HL-60/S4 (cell line): ENCODE results near the gene BST1.
"Not testable (repeated sequence)": the region's sequence is repeated elsewhere in the genome, so short reads cannot be mapped to it uniquely, and the experiment has no call there.

Experiments
- in situ Hi-C: fragments of 300-500 bp; cut with MboI; formaldehyde crosslinking; loops from 2 replicates; pipeline ENCODE4 v1.14.3; 2022; ENCODE audit warnings: low sequenced_read_pairs

Gene BST1

DNA sequence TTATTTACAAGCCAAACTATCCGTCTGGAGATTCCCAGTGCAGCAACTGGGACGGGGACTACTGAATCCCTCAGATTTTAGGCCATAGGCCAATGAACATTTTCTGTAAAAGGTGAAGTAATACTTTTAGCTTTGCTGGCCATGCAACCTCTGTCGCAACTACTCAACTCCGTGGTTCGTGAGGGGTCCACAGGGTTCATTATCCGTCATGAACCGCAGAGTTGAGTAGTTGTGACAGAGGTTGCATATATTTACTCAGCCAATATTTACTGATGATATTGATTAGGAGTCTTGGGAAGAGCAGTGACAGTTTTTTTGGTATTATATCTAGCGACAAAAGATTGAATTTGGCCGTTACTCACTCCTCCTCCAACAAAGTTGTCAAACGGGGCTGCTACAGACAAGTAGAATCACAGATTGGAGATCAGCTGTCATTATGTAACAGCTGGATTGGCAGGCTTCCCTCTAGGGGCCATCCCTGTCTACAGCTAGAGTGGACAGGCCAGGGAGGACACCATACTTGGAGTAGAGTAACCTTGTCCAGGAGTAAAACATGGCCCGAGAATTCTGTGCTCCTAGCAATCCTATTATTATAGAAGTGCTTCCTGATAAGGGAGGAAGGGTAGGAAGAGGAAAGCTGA, 38.0 kb downstream of the BST1 start:
- in situ Hi-C loops: no loop called here

DNA sequence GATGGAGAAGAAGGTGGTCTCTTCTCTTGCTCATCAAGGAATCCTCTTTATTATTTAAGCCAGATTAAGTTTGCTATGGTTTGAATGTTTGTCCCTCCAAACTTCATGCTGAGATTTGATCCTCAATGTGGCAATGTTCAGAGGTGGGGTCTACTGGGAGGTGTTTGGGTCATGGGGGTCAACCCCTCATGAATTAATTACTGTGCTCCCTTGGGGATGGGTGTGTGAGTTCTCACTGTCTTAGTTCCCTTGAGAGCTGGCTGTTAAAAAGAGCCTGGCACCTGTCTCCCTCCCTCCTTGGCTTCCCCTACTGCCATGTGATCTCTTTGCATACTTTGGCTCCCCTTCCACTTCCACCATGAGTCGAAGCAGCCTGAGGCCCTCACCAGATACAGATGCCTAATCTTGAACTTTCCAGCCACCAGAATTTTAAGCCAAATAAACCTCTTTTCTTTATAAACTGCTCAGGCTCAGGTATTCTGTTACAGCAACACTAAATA, 39.3 kb downstream of the BST1 start:
- in situ Hi-C loops: no loop called here

DNA sequence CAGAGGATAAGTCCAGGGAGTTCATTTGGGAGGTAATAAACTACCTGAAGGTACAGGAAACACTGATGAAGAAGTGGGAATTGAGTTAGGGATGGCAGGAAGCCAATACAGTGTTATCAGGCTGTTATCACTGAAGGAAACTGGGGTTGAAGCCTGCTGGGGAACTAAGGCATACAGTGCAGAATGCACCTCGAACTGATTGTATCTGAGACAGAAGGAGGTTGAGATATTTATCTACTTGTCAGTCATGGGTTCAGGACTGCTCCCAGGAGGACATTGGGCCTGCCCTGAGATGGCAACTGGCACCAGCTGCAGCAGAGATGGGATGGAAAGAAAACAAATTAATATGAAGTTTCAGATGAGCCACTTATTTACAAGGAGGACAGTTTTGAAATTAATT, 39.8 kb downstream of the BST1 start:
- in situ Hi-C loops: no loop called here

DNA sequence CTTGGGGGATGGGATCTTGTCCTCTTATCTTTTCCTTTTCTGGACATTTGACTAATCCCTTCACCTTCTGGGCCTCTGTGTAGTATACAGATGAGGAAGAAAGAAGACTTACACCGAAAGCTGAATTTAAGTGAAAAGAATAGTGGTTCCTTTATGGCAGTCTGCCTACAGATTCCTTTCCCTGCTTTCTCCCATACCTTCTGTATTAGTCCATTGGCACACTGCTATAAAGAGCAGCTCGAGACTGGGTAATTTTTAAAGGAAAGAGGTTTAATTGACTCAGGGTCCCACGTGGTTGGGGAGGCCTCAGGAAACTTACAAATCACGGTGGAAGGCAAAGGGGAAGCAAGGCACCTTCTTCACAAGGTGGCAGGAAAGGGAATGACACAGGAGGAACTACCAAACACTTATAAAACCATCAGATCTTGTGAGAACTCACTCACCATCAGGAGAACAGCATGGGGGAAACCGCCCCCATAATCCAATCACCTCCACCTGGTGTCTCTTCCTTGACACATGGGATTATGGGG, 41.2 kb downstream of the BST1 start:
- in situ Hi-C loops: no loop called here

DNA sequence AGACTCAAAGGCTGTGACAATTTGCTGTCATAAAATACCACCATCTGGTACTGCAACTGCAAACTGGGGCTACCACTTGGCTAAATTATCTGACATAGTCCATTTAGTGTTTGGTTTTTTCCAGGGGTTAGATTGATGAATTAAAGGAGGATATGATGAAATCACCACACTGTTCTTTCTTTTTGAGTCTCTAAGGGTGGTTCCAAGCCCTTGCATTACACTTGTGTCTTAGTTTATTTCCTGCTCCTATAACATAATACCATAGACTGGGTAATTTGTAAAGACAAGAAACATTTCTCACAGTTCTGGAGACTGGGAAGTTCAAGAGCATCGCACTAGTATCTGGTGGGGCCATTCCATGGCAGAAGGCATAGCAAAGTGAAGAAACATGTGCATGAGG, 43.2 kb downstream of the BST1 start:
- in situ Hi-C loops: no loop called here

DNA sequence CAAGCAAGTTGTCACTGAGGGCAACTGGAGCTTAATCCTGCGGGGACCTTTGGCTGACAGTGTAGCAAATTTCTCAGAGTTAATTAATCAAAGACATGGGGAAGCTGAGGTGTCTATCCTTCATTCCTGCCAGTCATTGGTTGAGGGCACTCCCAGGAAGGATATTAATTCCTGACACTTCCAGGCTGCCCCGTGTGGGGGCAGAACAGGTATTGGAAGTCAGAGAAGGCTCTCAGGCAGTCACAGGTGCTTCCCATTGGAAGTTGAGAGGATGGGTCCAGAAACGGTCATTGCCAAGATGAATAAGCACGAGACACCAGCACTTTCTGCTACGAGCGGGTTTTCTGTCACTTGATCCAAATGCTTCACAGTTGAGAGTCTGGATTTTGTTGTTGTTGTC, 46.1 kb downstream of the BST1 start:
- in situ Hi-C loops: no loop called here

DNA sequence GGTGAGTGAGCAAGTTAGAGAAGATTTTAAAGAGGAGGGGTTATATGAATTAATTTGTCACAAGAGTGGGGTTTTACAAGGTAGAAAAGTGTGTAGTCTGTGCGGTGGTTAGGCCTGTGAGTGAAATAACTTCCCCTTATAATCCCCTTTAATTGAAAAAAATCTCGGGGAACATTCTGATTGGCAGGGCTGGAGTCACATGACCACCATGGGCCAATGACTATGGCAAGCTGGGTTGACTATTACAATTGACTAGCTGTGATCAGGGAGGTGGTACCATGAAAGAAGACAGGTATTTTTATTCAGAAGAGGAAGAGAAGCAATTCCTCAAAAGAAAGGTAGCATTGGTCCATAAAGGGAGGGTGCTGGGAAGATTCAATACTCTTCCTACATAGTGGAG, 48.3 kb downstream of the BST1 start:
- in situ Hi-C loops: no loop called here

DNA sequence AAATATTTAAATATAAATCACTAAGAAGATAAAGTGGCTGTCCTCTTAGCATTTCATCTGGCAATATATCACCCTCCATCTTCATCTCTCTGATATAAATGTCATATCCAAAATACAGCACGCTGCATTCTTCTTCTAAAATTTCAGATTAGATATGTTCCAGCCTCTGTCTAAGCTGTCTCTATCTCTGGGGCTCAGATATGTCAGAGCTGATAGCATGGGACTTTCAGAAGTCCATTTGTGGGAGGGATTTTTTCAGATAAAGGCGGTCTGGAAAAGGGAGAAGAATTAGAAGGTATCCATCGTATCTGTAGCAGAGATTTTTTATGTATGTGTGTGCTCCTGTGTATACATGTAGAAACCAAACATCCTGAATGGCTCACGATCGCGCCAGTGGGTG, 50.2 kb downstream of the BST1 start:
- in situ Hi-C loops: no loop called here

DNA sequence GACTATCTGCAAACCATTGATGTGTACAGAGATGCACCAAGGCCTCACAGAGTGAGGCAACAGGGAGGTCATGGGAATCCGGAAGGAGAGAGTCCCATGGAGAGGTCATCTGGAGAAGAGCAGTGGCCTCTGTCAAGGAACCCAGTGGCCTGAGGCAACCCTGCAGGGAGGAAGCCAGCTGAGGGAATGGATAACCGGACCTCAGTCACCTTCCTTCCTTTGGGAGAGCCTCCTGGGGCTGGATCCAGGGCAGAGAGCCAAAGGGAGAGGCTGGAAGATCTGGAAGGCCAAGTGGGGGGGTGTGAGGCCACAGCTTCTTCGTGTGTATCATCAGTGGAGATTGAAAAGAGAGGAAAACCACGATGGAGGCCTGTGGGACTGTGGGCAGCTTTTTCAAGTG, 50.9 kb downstream of the BST1 start:
- in situ Hi-C loops: no loop called here

DNA sequence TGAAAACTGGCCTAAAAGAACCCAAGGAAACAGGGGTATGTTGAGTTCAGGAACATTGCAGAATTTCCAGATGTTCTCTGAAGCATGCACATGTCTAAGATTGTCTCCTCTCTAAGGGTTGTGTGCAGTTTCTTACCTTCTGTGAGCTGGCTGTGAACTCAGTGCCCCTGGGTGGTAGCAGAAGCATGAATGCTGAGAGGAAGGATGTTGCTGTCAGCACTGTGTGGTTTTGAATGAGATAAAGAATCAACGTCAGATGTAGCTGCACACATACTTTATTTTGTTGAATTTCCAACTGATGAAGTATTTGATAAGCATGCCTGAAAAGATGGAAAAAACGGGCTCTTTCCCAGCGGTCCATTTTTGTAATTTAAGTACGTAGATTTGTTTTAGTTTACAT, 51.5 kb downstream of the BST1 start:
- in situ Hi-C loops: no loop called here

DNA sequence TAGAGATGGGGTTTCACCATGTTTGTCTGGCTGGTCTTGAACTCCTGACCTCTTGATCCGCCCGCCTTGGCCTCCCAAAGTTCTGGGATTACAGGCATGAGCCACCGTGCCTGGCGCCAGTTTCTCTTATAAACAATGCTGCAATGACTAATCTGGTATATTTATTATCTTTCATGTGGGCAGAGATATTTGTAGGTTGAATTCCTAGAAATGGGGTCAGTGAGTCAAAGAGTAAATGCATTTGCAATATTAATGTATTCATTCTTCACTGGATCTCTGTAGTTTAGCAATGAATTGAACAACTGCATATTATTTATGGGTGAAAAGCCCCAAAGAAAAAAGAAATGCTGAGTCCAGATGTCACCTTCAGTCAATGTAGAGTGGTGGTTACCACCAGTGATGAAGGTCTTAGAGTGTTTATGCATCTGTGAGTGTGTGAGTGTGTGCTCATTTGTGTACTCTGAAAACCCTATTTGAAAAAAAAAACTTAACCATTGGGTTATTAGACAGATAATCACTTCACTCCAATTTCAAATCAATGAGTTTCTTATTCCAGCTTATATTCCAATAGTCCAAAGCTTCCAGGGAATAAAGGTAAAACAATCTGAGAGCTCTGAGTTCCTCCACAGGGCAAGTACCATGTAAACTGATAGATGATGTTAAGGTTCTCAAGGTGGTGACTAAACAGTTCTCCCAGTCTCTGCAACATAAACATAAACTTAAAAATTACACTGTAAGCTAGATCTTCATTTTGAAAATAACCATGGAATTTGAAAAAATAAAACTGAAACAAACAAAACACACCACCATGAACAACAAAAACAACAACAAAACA, 52.7 kb downstream of the BST1 start:
- in situ Hi-C loops: no loop called here

DNA sequence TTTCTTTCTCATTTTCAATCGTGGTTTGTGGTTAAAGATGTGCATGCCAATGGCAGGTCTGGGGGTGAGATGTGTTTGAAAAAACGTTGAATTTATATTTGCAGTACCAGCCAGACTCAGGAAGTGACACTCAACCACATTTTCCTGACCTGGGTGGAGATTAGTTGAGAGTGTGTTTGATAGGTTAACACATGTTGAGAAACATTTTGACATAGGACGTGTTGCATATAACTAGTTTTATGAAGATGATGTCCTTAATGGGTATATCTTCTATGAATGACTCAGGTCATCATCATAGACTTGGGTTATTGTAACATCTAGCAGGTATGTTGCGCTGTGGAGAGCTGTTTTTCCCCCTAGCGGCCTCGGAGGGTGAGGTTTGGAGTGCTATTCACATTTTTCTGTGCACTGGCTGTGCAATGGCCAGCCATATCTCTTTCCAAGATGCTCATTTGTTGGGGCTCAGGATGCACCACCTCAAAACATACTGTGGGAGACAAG, 53.5 kb downstream of the BST1 start:
- in situ Hi-C loops: no loop called here

DNA sequence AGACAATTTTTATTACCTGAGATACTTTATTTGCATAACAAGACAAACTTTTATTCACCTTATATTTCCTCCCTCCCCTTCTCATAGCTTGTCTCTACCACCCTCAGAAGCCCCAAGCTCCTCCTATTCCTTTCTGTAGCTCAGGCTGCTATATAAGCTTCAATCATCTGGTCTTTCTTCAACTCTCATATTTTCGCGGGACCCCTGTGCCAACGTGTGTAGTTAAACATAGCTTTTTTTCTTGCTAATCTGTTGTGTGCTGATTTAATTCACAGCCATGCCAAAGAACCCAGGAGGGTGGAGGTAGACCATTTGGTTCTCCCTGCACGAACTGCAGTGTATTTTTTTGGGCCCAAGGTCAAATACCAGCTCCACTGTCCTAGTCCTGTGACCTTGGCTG, 54.2 kb downstream of the BST1 start:
- in situ Hi-C loops: no loop called here

DNA sequence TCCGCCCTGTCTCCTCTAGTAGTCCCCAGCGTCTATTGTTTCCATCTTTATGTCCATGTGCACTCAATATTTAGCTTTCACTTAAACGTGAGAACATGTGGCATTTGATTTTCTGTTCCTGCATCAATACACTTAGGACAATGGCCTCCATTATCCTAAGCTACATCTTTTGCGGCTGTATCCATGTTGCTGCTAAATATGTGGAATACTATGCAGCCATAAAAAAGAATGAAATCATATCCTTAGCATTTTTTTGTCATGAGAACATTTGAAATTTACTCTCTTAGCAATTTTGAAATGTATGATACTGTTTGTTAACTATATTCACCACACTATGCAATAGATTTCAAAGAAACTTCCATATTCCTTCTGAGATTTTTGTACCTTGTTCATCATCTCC, 55.4 kb downstream of the BST1 start:
- in situ Hi-C loops: no loop called here

DNA sequence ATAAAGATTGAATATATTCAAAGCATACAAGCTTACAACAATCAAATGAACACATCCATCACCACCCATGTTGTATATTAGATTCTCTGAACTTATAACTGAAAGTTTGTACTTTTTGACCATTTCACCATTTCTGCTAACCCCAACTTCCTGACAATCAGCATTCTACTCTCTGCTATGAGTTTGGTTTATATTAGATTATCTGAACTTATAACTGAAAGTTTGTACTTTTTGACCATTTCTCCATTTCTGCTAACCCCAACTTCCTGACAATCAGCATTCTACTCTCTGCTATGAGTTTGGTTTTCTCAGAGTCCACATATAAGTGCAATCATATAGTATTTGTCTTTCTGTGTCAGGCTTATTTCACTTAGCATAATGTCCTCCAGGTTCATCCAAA, 59.6 kb downstream of the BST1 start:
- in situ Hi-C loops: not testable (repeated sequence)

DNA sequence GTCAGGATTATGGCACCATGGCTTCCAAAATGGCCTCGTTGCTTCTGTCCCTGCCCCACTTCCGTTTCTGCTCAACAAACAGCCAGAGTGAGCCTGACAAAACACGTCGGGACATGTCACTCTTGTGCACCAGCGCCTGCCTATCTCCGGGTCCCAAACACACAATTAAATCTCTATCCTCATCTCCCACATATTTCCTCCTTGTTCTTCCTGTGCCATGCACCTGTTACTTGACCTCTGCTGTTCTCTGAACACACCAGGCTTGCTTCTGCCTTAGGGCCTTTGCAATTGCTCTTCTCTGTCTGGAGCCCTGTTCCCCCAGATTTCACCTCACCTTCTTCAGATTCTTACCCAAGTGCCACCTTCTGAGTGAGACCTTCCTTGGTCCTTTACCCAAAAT, 62.5 kb downstream of the BST1 start:
- in situ Hi-C loops: no loop called here

DNA sequence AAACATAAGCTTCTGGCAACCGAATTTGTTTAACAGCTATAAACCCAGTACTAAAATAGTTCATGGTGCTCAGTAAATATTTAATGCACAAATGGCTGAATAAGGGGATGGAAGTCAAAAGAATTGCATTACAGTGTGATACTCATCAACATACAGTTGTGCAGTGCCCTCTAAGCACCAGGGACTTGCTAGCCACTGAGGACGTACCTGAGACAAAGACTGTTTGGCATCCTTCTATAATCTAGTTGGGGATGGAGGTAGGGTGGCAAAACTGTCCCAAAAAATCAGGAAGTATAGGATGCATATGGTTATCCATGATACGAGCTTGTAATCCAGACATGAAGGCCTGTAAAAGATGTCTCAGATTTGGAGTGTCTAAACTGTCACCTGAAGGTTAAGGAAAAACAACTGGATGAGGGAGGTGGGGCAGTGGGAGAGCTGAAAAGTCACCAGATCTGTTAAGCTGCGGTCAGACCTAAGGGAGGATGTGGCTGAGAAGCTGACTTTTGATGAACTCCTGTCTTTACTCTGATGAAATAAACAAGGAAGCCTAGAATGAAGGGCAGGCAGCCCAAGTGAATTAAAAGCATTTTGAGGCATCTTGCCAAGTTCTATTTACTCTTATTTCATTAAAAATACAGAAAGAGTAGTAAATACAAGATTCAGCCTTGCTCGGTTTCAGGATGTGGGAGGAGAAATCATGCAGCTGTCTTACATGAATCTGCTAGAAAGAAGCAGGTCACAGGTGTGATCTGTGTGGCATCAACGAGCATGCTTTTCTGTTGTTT, 63.2 kb downstream of the BST1 start:
- in situ Hi-C loops: no loop called here

DNA sequence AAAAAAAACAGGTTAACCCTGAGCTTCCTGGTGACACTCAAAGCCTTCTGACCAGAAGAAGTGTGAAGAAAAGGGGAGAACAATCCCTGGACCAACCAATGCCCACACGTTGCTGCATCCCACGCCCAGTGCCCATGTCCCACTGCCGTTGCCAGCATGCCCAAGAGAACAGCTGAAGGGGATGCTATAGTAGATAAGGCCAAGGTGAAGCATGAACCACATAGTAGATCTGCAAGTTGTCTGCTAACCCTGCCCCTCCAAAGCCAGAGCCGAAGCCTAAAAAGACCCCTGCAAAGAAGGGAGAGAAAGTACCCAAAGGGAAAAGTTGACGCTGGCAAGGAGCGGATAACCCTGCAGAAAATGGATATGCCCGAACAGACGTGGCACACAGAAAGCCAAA, 64.0 kb downstream of the BST1 start:
- in situ Hi-C loops: no loop called here

DNA sequence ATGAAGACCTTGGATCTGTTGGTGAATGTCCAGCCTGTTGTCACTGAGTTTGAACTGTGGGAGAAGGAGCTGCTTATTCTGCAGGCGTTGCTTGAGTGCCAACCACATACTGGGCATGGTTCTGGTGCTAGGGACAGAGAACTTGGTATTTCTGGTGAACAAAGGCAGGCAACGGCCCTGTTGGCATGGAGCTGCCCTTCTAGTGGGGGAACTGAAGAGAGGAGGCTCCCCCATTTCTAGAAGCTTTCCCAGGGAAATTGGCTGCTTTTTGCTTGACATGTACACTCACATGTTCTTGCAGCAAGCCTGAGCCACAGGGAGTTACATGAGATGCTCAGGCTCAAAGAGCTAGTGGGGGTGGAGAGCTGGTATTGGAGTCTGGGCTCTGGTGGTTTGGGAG, 66.3 kb downstream of the BST1 start:
- in situ Hi-C loops: no loop called here

DNA sequence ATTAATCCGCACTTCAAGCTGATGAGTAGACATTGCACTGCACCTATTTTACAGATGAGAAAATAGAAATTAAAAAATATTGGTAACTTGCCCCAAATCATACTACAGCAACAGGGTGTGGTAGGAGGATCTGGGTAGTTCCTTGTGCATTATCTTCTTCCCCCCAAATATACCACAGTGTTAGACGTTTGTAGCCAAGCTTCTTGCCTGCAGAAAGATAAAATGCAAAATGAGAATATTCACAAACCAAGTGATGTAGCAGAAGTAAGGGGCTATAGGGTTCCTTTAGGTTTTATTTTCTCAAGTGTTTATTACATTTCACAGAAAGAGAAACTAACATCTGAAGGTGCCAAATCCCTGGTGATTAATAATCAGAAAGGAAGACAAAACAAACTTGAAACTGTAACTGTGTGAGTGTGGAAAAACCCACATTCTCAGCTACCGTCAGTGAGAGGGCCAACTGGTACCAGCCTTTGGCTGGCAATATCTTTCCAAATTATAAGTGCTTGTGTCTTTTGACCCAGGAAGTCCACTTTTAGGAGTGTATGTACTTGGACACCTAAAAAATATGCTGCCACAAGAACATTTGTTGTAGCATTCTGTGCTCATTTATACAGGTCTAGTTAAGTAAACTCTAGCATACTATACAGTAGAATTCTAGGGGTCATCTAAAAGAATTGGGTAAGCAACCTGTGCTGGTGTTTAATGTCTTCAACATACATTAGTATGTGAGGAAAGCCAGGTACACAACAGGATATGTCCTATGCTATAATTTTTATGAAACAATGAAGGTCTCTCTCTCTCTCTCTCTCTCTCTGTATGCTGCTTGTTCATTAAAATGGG, 68.6 kb downstream of the BST1 start:
- in situ Hi-C loops: no loop called here
